Ovary (tissue), 3 donors: ENCODE results near the gene BACH2.

Experiments
- CTCF ChIP-seq, 3 donors: fragments of 450-650 bp in 2 of 3; fragments of 200-600 bp in 1 of 3; IDR thresholded peaks; one replicate each; pipeline versions ENCODE4 v1.5.1 to v1.8.0; 2016 to 2022; ENCODE audit warnings: antibody characterized with exemption in 3 of 3, mild to moderate bottlenecking in 1 of 3
- POLR2A ChIP-seq: fragments of 450-650 bp; IDR thresholded peaks from one replicate; pipeline ENCODE4 v1.6.1; 2017; ENCODE audit warnings: antibody characterized with exemption, mild to moderate bottlenecking, moderate library complexity
- donor health status: DM: no; HTN: no; CAD: no.

- TF ChIP-seq CTCF (IDR thresholded peaks at IDR 0.05), result no peak
- TF ChIP-seq POLR2A, result no peak
Observed at GRCh38 chr6:90039911-90040310, 256.7 kb downstream of the BACH2 start.
